Suprapubic skin (tissue), 4 donors: Measurements from ENCODE around the gene PACRG.

ENCODE experiments used
- POLR2A ChIP-seq, 2 donors: fragments of 450-650 bp; IDR thresholded peaks; one replicate each; pipeline ENCODE4 v1.6.1; 2017; ENCODE audit warnings: antibody characterized with exemption in 2 of 2, mild to moderate bottlenecking in 2 of 2, moderate library complexity in 2 of 2
- POLR2AphosphoS5 ChIP-seq, 3 donors: sonication (generic); formaldehyde crosslinking; IDR thresholded peaks; one replicate each; pipeline ENCODE4 v1.6.1; 2017; ENCODE audit warnings: antibody characterized with exemption in 3 of 3
- TF ChIP-seq, protein P1 (sequence below), 2 donors: fragments of 200-600 bp in 1 of 2; fragments of 450-650 bp in 1 of 2; sonication (generic) in 1 of 2; IDR thresholded peaks; one replicate each; pipeline ENCODE4 v1.5.1; 2016 to 2019; ENCODE audit warnings: antibody characterized with exemption in 2 of 2, mild to moderate bottlenecking in 1 of 2, moderate library complexity in 1 of 2

DNA sequence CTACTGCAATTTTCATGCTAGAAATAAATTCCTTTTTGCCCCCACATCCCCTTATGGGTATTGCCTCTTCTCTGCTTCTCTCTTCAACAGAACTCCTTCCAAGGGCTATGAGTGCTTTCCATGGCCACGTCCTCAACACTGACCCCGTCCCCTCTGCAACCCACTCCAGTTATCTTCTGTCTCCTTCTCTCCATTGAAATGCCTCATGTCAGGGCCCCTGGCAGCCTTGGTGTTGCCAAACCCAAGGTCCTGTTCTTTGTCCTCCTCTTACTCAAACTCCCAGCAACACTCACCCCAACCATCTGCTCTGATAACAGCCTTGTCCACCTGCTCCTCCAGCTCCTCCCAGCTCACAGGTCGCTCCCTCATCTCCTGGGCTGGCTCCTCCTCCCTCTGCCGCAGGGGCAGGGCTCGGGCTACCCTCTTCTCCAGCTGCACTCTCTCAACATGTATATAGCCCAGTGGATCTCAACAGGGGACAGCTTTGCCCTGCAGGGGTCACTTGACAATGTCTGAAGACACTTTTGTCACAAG, 490.7 kb downstream of the PACRG start:
- TF ChIP-seq, protein P1, sequence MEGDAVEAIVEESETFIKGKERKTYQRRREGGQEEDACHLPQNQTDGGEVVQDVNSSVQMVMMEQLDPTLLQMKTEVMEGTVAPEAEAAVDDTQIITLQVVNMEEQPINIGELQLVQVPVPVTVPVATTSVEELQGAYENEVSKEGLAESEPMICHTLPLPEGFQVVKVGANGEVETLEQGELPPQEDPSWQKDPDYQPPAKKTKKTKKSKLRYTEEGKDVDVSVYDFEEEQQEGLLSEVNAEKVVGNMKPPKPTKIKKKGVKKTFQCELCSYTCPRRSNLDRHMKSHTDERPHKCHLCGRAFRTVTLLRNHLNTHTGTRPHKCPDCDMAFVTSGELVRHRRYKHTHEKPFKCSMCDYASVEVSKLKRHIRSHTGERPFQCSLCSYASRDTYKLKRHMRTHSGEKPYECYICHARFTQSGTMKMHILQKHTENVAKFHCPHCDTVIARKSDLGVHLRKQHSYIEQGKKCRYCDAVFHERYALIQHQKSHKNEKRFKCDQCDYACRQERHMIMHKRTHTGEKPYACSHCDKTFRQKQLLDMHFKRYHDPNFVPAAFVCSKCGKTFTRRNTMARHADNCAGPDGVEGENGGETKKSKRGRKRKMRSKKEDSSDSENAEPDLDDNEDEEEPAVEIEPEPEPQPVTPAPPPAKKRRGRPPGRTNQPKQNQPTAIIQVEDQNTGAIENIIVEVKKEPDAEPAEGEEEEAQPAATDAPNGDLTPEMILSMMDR (IDR thresholded peaks at IDR 0.05) = no peak
- TF ChIP-seq POLR2A (IDR thresholded peaks at IDR 0.05) (no peak), POLR2AphosphoS5 (IDR thresholded peaks at IDR 0.05) (no peak)
